T-cell (primary cell): ENCODE results near the gene HOXA6. TPM values are rescaled to one million over a fixed set of nuclear protein-coding genes. Genes with fewer than 3 reads are reported as not detected.

Experiments
- ATAC-seq, 4 experiments: fragments of 200-7000 bp in 3 of 4; fragments of 150-1000 bp in 1 of 4; cut with Tn5 transposase; replicated peaks in 1 of 4; 1 replicate in 3 of 4; 2 replicates in 1 of 4; pipeline ENCODE4 v1.10.0; 2021; ENCODE audit warnings: moderate library complexity in 3 of 4, mild to moderate bottlenecking in 2 of 4, moderate number of reproducible peaks in 1 of 4
- CTCF ChIA-PET, 2 donors: fragments of 300-600 bp; sonication (Branson Sonifier 250); formaldehyde crosslinking; loops; one replicate each; lab custom pipeline; 2022; ENCODE audit warnings: antibody characterized with exemption in 2 of 2; lab: Charles Lee
- POLR2A ChIA-PET, 2 donors: fragments of 300-600 bp; sonication (Branson Sonifier 250); formaldehyde crosslinking; loops; one replicate each; lab custom pipeline; 2022; ENCODE audit warnings: antibody characterized with exemption in 2 of 2; lab: Charles Lee
- DNase-seq, 35 experiments: peaks; one replicate each; pipeline versions ENCODE4 v3.0.0 to v3.0.0-alpha.2; 2013 to 2023
- H3K27ac ChIP-seq: one replicate; pipeline ENCODE4 v1.5.1; 2013; ENCODE audit warnings: low read length
- H3K27me3 ChIP-seq, 2 experiments: replicated peaks in 1 of 2; 1 replicate in 1 of 2; 2 replicates in 1 of 2; pipeline versions ENCODE4 v1.6.1 to v1.7.0; 2013; ENCODE audit warnings: low read length in 1 of 2, mixed read lengths in 1 of 2; ENCODE audit not compliant: control insufficient read depth in 2 of 2, insufficient read depth in 2 of 2; ENCODE audit errors: extremely low read depth in 1 of 2
- H3K36me3 ChIP-seq, 2 donors: 1 replicate in 1 of 2; 2 replicates in 1 of 2; pipeline versions ENCODE4 v1.6.1 to v1.7.0; 2013; ENCODE audit warnings: low read length in 1 of 2; ENCODE audit not compliant: control insufficient read depth in 2 of 2, insufficient read depth in 1 of 2; ENCODE audit errors: extremely low read depth in 1 of 2
- H3K4me1 ChIP-seq, 2 experiments: 1 replicate in 1 of 2; 2 replicates in 1 of 2; pipeline versions ENCODE4 v1.6.1 to v1.7.0; 2013; ENCODE audit warnings: low read length in 2 of 2, mixed read lengths in 1 of 2; ENCODE audit not compliant: insufficient read depth in 2 of 2, control insufficient read depth in 1 of 2; ENCODE audit errors: extremely low read depth in 1 of 2
- H3K4me3 ChIP-seq, 2 donors: 1 replicate in 1 of 2; 2 replicates in 1 of 2; pipeline versions ENCODE4 v1.5.1 to v1.7.0; 2013; ENCODE audit warnings: mild to moderate bottlenecking in 2 of 2, low read length in 1 of 2, moderate library complexity in 1 of 2; ENCODE audit not compliant: control insufficient read depth in 1 of 2; ENCODE audit errors: extremely low read depth in 1 of 2
- H3K9me3 ChIP-seq: 2 replicates; pipeline ENCODE4 v1.7.0; 2013
- H3K27ac Mint-ChIP-seq, 2 donors: one replicate each; pipeline ENCODE4 v1.8.0; 2020 to 2021; ENCODE audit warnings: mild to moderate bottlenecking in 2 of 2, mixed read lengths in 2 of 2
- H3K27me3 Mint-ChIP-seq, 2 donors: one replicate each; pipeline ENCODE4 v1.8.0; 2021 to 2022; ENCODE audit warnings: mixed read lengths in 2 of 2
- H3K36me3 Mint-ChIP-seq: one replicate; pipeline ENCODE4 v1.8.0; 2021; ENCODE audit warnings: mixed read lengths
- H3K4me1 Mint-ChIP-seq, 3 donors: one replicate each; pipeline ENCODE4 v1.8.0; 2020 to 2022; ENCODE audit warnings: mixed read lengths in 3 of 3, mild to moderate bottlenecking in 1 of 3
- H3K4me3 Mint-ChIP-seq, 3 donors: one replicate each; pipeline ENCODE4 v1.8.0; 2020 to 2022; ENCODE audit warnings: mild to moderate bottlenecking in 3 of 3, mixed read lengths in 3 of 3, moderate library complexity in 3 of 3
- H3K9me3 Mint-ChIP-seq, 3 donors: one replicate each; pipeline ENCODE4 v1.8.0; 2020 to 2022; ENCODE audit warnings: mixed read lengths in 3 of 3
- WGBS: methylation state at CpG from one replicate; pipeline ENCODE4 v1.1.5; 2013; ENCODE audit warnings: missing lambda C conversion rate; ENCODE audit not compliant: insufficient coverage; 5-methylcytosine and 5-hydroxymethylcytosine counted together
- total RNA-seq, 35 experiments: library from RNA in 6 of 35; stranded (reverse) in 6 of 35; fragments of 120-200 nt in 1 of 35; gene quantifications; one replicate each; pipeline versions ENCODE4 v1.2.1 to v1.2.4 and lab custom pipeline; 2013 to 2026

Gene HOXA6
- total RNA-seq, 5 donors from 2014 or later (not counting 1 experiment from before 2014, with no cell fraction given) = 0.50 to 0.65 TPM; not detected in 3

DNA sequence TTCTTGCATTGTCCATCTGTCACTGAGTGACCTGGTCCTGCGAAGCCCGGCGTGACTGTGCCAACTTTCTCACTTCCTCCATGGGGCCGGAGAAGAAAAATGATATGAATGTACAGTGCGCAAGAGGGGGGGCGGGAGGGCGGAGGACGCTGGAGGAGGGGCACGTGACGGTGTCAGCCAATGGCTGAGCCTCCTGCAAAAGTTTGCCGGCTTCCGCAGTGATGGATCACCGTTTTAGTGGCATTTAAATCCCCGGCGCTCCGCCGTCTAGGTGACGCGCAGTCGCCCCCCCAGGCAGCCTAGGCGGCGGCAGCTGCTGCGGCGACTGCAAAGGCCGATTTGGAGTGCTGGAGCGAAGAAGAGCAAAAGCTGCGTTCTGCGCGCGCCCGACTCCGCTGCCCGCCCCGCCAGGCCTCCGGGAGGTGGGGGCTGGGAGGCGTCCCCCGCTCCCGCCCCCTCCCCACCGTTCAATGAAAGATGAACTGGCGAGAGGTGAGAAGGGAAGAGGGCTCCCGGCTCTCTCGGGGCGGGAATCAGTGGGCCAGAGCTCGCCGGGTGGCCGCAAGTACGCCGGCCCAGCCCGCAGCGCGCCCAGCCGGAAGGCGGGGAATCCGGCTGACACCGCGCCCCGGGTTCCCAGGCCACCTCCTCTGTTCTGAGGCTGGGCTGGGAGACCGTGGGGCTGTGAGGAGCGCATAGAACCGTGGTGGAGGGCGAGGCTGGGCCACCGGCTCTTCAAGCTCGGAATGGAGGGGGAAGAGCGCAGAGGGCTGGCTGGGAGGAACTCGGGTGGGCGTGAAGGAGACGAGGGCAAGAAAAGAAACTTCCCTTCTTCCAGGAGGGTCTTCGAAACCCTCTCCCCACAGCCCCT lies 51.4 kb downstream of the HOXA6 start, which contains the start of gene HOXA1:
HOXA1 (minus strand) TSS at position 104 of the 871 bp plus-strand sequence; CDS start at position 16, 88 bp downstream.
- Histone ChIP-seq H3K27me3 (peaks cover 11 to 45% of the 10 kb centered on the region in 2 experiments), H3K36me3 (no peaks in the 10 kb centered on the region), H3K9me3 (no peaks in the 10 kb centered on the region), H3K27ac (no peak within 1 kb of the TSS), H3K4me3 (peak within 1 kb of the TSS; percentile 80 to 90), H3K4me1 (peaks cover 6 to 34% of the 10 kb centered on the region in 2 experiments)
- Mint-ChIP-seq H3K27me3 (peaks cover 62 to 84% of the 10 kb centered on the region in 2 donors), H3K4me1 (peaks cover 29 to 37% (median 31%) of the 10 kb centered on the region in 3 donors), H3K36me3 (peaks cover 21% of the 10 kb centered on the region), H3K9me3 (no peaks in the 10 kb centered on the region), H3K27ac (peak within 1 kb of the TSS in 1 of 2 donors; percentile 49), H3K4me3 (peak within 1 kb of the TSS; percentile 81 to 92 (median 83))
- POLR2A ChIA-PET = interaction anchor here in 1 of 2 donors (0.7 kb wide), 1 partner anchor 35 kb away, joined by 3 read pairs; the partner anchor contains the start of gene HOXA4
- DNase-seq (peak; percentile 23 to 84 (median 66)), ATAC-seq (peak; percentile 85 to 94 (median 87))
- CTCF ChIA-PET = interaction anchor here (0.7 to 1.4 kb wide), 4 partner anchors 55 to 67 kb away, joined by 3 read pairs; no protein-coding TSS in a partner anchor
- under 1% methylated on average over 31 of the region's 68 CpGs for WGBS

Other genes starting within 250 kb of the HOXA6 start
- under 1 TPM; 0.28 to 0.66 (median 0.54) TPM for gene HOXA1, start 51.8 kb downstream of the HOXA6 start, total RNA-seq
- gene HOXA2, start 45.1 kb downstream of the HOXA6 start, total RNA-seq = not detected
- gene HOXA4, start 17.0 kb downstream of the HOXA6 start, total RNA-seq = under 1 TPM in 3 of 5 donors, not detected in 2; 0.25 to 0.38 (median 0.36) TPM
- under 1 TPM in 2 of 5 donors, not detected in 3; 0.18 to 0.32 TPM for gene HOXA5, start 4.1 kb downstream of the HOXA6 start, total RNA-seq
- 1 to 10 TPM in 1 of 5 donors, under 1 TPM in 1, not detected in 3; 0.79 to 1.4 TPM for gene HOXA3, start 4.8 kb upstream of the HOXA6 start, total RNA-seq
- under 1 TPM in 1 of 5 donors, not detected in 4; 0.67 TPM for gene HOXA7, start 8.9 kb upstream of the HOXA6 start, total RNA-seq
- under 1 TPM; 0.57 to 0.95 (median 0.79) TPM for gene HOXA9, start 17.8 kb upstream of the HOXA6 start, total RNA-seq
- gene HOXA10, start 26.5 kb upstream of the HOXA6 start, total RNA-seq = under 1 TPM in 3 of 5 donors, not detected in 2; 0.36 to 0.75 (median 0.51) TPM
- not detected for gene HOXA11, start 37.5 kb upstream of the HOXA6 start, total RNA-seq
- gene HOXA13, start 52.3 kb upstream of the HOXA6 start, total RNA-seq = not detected
- gene EVX1, start 95.0 kb upstream of the HOXA6 start, total RNA-seq = under 1 TPM in 1 of 5 donors, not detected in 4; 0.16 TPM